HCT116 (cell line): ENCODE measurements around the gene BRD2. TPM values are rescaled to one million over a fixed set of nuclear protein-coding genes. Genes with fewer than 3 reads are reported as not detected.

Source experiments
- ATAC-seq: fragments of 200-7000 bp; cut with Tn5 transposase; 2 replicates; pipeline ENCODE4 v1.9.1; 2020; ENCODE audit warnings: mild to moderate bottlenecking, moderate library complexity
- BruUV-seq: library from RNA; stranded (reverse); fragments of 400-500 nt; replicated peaks from 2 replicates; lab custom pipeline; 2021; lab: Mats Ljungman, UMichigan
- CTCF ChIA-PET: fragments of 300-600 bp; sonication (Branson Sonifier 250); formaldehyde crosslinking; loops from one replicate; lab custom pipeline; 2021; ENCODE audit warnings: antibody characterized with exemption; lab: Charles Lee
- POLR2A ChIA-PET: fragments of 300-600, 350-600 bp; sonication (Branson Sonifier 250); formaldehyde crosslinking; loops from one replicate; lab custom pipeline; 2021; ENCODE audit warnings: antibody characterized with exemption; lab: Charles Lee
- RAD21 ChIA-PET, 2 experiments: fragments of 300-600 bp; sonication (Branson Sonifier 250); formaldehyde crosslinking; loops; one replicate each; lab custom pipeline; 2023; ENCODE audit warnings: low total read pairs in 2 of 2; ENCODE audit not compliant: uncharacterized antibody in 2 of 2, unreplicated experiment in 2 of 2, low non-redundant PET in 1 of 2; lab: Charles Lee
- DNase-seq: peaks from one replicate; pipeline ENCODE4 v3.0.0-alpha.2; 2010; ENCODE audit warnings: low read depth, low spot score
- H2AFZ ChIP-seq: fragments of 200-600 bp; shearing (Covaris generic), sonication (generic); 2 replicates; pipeline ENCODE4 v1.6.1; 2017; ENCODE audit warnings: low read depth, mixed run types, mixed read lengths, antibody characterized with exemption, low read length; ENCODE audit not compliant: poor library complexity, severe bottlenecking
- H3K27ac ChIP-seq: 2 replicates; pipeline ENCODE4 v1.5.1; 2012; ENCODE audit warnings: low read depth, low read length
- H3K27me3 ChIP-seq: fragments of 200-600 bp; sonication (generic); 2 replicates; pipeline ENCODE4 v1.6.1; 2016; ENCODE audit warnings: mixed run types, low read length, mixed read lengths; ENCODE audit not compliant: insufficient read depth
- H3K36me3 ChIP-seq, 2 experiments: fragments of 200-500 bp in 1 of 2; fragments of 200-600 bp in 1 of 2; sonication (Bioruptor generic) in 1 of 2; sonication (generic) in 1 of 2; 2 replicates each; pipeline versions ENCODE4 v1.5.1 to v1.6.1; 2014 to 2016; ENCODE audit warnings: low read length in 2 of 2, inconsistent platforms in 1 of 2, mixed read lengths in 1 of 2, mixed run types in 1 of 2; ENCODE audit not compliant: insufficient read depth in 2 of 2, control insufficient read depth in 1 of 2
- H3K4me1 ChIP-seq, 2 experiments: fragments of 200-600 bp in 1 of 2; sonication (generic) in 1 of 2; 2 replicates each; pipeline versions ENCODE4 v1.5.1 to v1.6.1; 2012 to 2017; ENCODE audit warnings: low read length in 2 of 2, inconsistent platforms in 1 of 2, mild to moderate bottlenecking in 1 of 2, mixed read lengths in 1 of 2, mixed run types in 1 of 2, moderate library complexity in 1 of 2; ENCODE audit not compliant: insufficient read depth in 2 of 2, control insufficient read depth in 1 of 2
- H3K4me2 ChIP-seq: fragments of 200-600 bp; sonication (generic); 2 replicates; pipeline ENCODE4 v1.6.1; 2017; ENCODE audit warnings: mixed run types, low read length, mixed read lengths
- H3K4me3 ChIP-seq, 2 experiments: fragments of 200-600 bp in 1 of 2; sonication (generic) in 1 of 2; replicated peaks in 1 of 2; 2 replicates each; pipeline ENCODE4 v1.5.1; 2011 to 2016; ENCODE audit warnings: low read length in 2 of 2, control low read depth in 1 of 2, low read depth in 1 of 2, mild to moderate bottlenecking in 1 of 2, mixed read lengths in 1 of 2, mixed run types in 1 of 2
- H3K79me2 ChIP-seq: fragments of 200-600 bp; sonication (generic); 2 replicates; pipeline ENCODE4 v1.6.1; 2017; ENCODE audit warnings: mild to moderate bottlenecking, mixed run types, low read length, moderate library complexity, mixed read lengths; ENCODE audit not compliant: insufficient read depth
- H3K9ac ChIP-seq: fragments of 200-600 bp; sonication (generic); 2 replicates; pipeline ENCODE4 v1.6.1; 2016; ENCODE audit warnings: low read length, mixed read lengths
- H3K9me2 ChIP-seq: fragments of 200-600 bp; sonication (generic), shearing (Covaris generic); 2 replicates; pipeline ENCODE4 v1.6.1; 2017; ENCODE audit warnings: mixed run types, mild to moderate bottlenecking, moderate library complexity; ENCODE audit not compliant: insufficient read depth
- H3K9me3 ChIP-seq, 2 experiments: fragments of 200-500 bp in 1 of 2; fragments of 200-600 bp in 1 of 2; sonication (Bioruptor generic) in 1 of 2; sonication (generic) in 1 of 2; 2 replicates each; pipeline ENCODE4 v1.6.1; 2014 to 2017; ENCODE audit warnings: low read length in 2 of 2, mixed read lengths in 2 of 2, inconsistent platforms in 1 of 2, low read depth in 1 of 2, mild to moderate bottlenecking in 1 of 2, mixed run types in 1 of 2, moderate library complexity in 1 of 2; ENCODE audit not compliant: control insufficient read depth in 1 of 2, insufficient read depth in 1 of 2
- H4K20me1 ChIP-seq: fragments of 200-600 bp; sonication (generic), shearing (Covaris generic); 2 replicates; pipeline ENCODE4 v1.6.1; 2017; ENCODE audit warnings: mixed run types, mild to moderate bottlenecking, moderate library complexity; ENCODE audit not compliant: insufficient read depth
- CBX3 ChIP-seq: IDR thresholded peaks from 2 replicates; pipeline ENCODE4 v1.6.1; 2012; ENCODE audit warnings: low read depth
- CEBPB ChIP-seq: IDR thresholded peaks from 2 replicates; pipeline ENCODE4 v1.6.1; 2012; ENCODE audit warnings: low read depth
- EGR1 ChIP-seq: IDR thresholded peaks from 2 replicates; pipeline ENCODE4 v1.6.1; 2012; ENCODE audit warnings: low read depth
- EZH2phosphoT487 ChIP-seq: fragments of 200-600 bp; IDR thresholded peaks from 2 replicates; pipeline ENCODE4 v1.6.1; 2018; ENCODE audit warnings: antibody characterized with exemption, borderline replicate concordance
- POLR2AphosphoS5 ChIP-seq: IDR thresholded peaks from 2 replicates; pipeline ENCODE4 v1.6.1; 2011; ENCODE audit warnings: mild to moderate bottlenecking, low read depth, low read length, moderate library complexity
- RAD21 ChIP-seq: IDR thresholded peaks from 2 replicates; pipeline ENCODE4 v1.6.1; 2012; ENCODE audit warnings: low read depth, mild to moderate bottlenecking
- SIN3A ChIP-seq: IDR thresholded peaks from 2 replicates; pipeline ENCODE4 v1.6.1; 2012; ENCODE audit warnings: low read depth
- SRF ChIP-seq: IDR thresholded peaks from 2 replicates; pipeline ENCODE4 v1.6.1; 2012; ENCODE audit warnings: low read depth
- TCF7L2 ChIP-seq: IDR thresholded peaks from 2 replicates; pipeline ENCODE4 v1.7.0; 2011; ENCODE audit warnings: borderline replicate concordance, inconsistent platforms; ENCODE audit not compliant: insufficient read depth, insufficient read length; ENCODE audit errors: extremely low read depth
- YY1 ChIP-seq: IDR thresholded peaks from 2 replicates; pipeline ENCODE4 v1.6.1; 2011; ENCODE audit warnings: low read length, low read depth, moderate library complexity, mild to moderate bottlenecking; ENCODE audit not compliant: insufficient replicate concordance; ENCODE audit errors: extremely low read depth
- ZFX ChIP-seq: fragments of 450-650 bp; IDR thresholded peaks from 2 replicates; pipeline ENCODE4 v1.6.1; 2017
- ZNF274 ChIP-seq: fragments of 200-500 bp; sonication (Bioruptor generic); IDR thresholded peaks from 2 replicates; pipeline ENCODE4 v1.6.1; 2014; ENCODE audit warnings: mild to moderate bottlenecking, low read depth, low read length, inconsistent platforms
- intact Hi-C: fragments of 100-400 bp; cut with micrococcal nuclease; formaldehyde crosslinking; loops from 2 replicates; pipeline ENCODE4 v1.10.0; 2022
- total RNA-seq: library from RNA; stranded (reverse); gene quantifications from one replicate; pipeline ENCODE4 v1.2.1, GENCODE V29; 2021; ENCODE audit not compliant: unreplicated experiment
- TF ChIP-seq, protein P1 (sequence below), 3 experiments: fragments of 200-600 bp in 1 of 3; sonication (generic) in 1 of 3; IDR thresholded peaks in 2 of 3; conservative IDR thresholded peaks in 1 of 3; 2 replicates each; pipeline ENCODE4 v1.5.1; 2012 to 2017; ENCODE audit warnings: low read depth in 2 of 3, low read length in 2 of 3, antibody characterized with exemption in 1 of 3, borderline replicate concordance in 1 of 3, control low read depth in 1 of 3, mild to moderate bottlenecking in 1 of 3, mixed read lengths in 1 of 3, mixed run types in 1 of 3, moderate library complexity in 1 of 3; ENCODE audit not compliant: insufficient read depth in 1 of 3
- TF ChIP-seq, protein P2 (sequence below): IDR thresholded peaks from 2 replicates; pipeline ENCODE4 v1.6.1; 2012

Gene BRD2
- total RNA-seq, 1 experiment from 2014 or later = 260 TPM

DNA sequence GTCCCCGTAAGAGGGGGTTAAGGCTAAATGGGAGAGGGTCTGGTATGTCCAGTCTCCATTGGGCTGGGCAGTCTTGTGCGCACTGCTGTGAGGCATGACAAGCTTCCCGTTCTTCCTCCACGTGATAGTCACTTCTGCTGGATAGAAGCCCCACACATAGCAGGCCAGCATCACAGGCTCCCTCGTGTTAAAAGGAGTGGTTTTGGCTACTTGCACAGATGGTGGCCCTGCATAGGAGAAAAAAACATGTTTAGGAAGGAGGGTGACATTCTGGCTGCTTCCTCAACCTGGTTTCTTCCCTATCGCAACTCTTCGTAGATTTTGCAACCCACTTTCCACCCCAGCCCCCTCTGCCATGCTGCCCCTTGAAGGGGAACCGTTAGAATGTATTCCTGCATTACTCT lies 31.2 kb upstream of the BRD2 start:
- no peak overlapping the region for H2AFZ ChIP-seq
- H3K9ac ChIP-seq = no peak overlapping the region
- H4K20me1 ChIP-seq = no peaks in the 10 kb centered on the region
- H3K36me3 ChIP-seq = no peaks in the 10 kb centered on the region
- intact Hi-C loops = no loop called here
- RAD21 ChIA-PET = no interaction called here
- DNase-seq = no peak
- no peak overlapping the region for H3K27ac ChIP-seq
- no peak overlapping the region for H3K4me3 ChIP-seq
- H3K4me1 ChIP-seq = peaks cover 4 to 12% of the 10 kb centered on the region in 2 experiments; a peak in 3 of 4 replicates
- POLR2A ChIA-PET = no interaction called here
- H3K9me3 ChIP-seq = no peaks in the 10 kb centered on the region
- no peaks in the 10 kb centered on the region for H3K27me3 ChIP-seq
- H3K4me2 ChIP-seq = no peak overlapping the region
- TF ChIP-seq, protein P1, sequence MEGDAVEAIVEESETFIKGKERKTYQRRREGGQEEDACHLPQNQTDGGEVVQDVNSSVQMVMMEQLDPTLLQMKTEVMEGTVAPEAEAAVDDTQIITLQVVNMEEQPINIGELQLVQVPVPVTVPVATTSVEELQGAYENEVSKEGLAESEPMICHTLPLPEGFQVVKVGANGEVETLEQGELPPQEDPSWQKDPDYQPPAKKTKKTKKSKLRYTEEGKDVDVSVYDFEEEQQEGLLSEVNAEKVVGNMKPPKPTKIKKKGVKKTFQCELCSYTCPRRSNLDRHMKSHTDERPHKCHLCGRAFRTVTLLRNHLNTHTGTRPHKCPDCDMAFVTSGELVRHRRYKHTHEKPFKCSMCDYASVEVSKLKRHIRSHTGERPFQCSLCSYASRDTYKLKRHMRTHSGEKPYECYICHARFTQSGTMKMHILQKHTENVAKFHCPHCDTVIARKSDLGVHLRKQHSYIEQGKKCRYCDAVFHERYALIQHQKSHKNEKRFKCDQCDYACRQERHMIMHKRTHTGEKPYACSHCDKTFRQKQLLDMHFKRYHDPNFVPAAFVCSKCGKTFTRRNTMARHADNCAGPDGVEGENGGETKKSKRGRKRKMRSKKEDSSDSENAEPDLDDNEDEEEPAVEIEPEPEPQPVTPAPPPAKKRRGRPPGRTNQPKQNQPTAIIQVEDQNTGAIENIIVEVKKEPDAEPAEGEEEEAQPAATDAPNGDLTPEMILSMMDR (IDR thresholded peaks at IDR 0.05 in 2 of 3, conservative IDR thresholded peaks at IDR 0.05 in 1 of 3; ENCODE audit: borderline replicate concordance in 1 of 3, insufficient read depth in 1 of 3, low read depth in 2 of 3, low read length in 2 of 3) = no peak
- TF ChIP-seq SRF (no peak), RAD21 (no peak), EZH2phosphoT487 (no peak), YY1 (no peak)
- TF ChIP-seq, protein P2, sequence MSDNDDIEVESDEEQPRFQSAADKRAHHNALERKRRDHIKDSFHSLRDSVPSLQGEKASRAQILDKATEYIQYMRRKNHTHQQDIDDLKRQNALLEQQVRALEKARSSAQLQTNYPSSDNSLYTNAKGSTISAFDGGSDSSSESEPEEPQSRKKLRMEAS = no peak
- ATAC-seq = no peak
- BruUV-seq = no TSS peak
- no peaks in the 10 kb centered on the region for H3K79me2 ChIP-seq
- no peaks in the 10 kb centered on the region for H3K9me2 ChIP-seq
- CTCF ChIA-PET = no interaction called here

DNA sequence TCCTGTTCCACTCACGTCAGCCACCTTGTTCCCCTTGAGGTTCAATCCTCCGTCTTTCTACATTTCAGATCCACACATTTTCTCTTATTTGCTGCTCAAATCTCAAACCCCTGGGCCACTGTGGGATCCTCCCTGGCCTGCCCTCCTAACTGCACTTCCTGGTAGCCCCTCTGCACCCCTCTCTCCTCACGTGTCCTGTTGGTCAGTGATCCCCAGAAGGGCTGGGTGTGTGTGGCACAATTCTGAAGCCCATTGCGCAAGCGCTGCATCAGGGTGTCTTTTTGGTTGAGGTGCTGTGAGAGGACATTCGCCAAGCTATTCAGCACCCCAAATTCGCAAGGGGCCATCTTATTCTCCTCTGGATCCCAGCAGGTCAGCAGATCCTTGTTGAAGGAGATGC lies 29.9 kb upstream of the BRD2 start:
- Histone ChIP-seq H3K27me3 (no peaks in the 10 kb centered on the region), H3K27ac (no peak overlapping the region), H3K4me3 (no peak overlapping the region), H3K9ac (no peak overlapping the region), H3K79me2 (no peaks in the 10 kb centered on the region), H4K20me1 (no peaks in the 10 kb centered on the region), H3K4me2 (no peak overlapping the region), H3K36me3 (no peaks in the 10 kb centered on the region), H3K4me1 (peaks cover 4 to 12% of the 10 kb centered on the region in 2 experiments; a peak in 3 of 4 replicates), H3K9me2 (no peaks in the 10 kb centered on the region), H2AFZ (no peak overlapping the region), H3K9me3 (no peaks in the 10 kb centered on the region)
- ChIA-PET RAD21 (no interaction called here), CTCF (no interaction called here), POLR2A (interaction anchor here (1.9 kb wide), 1 partner anchor 33 kb away, joined by 7 read pairs; no protein-coding TSS in a partner anchor)
- TF ChIP-seq EZH2phosphoT487 (no peak), SRF (no peak), POLR2AphosphoS5 (no peak), ZFX (no peak), CEBPB (no peak), SIN3A (no peak), ZNF274 (no peak), EGR1 (no peak), TCF7L2 (no peak), RAD21 (no peak), CBX3 (no peak)
- TF ChIP-seq, protein P1 (IDR thresholded peaks at IDR 0.05 in 2 of 3, conservative IDR thresholded peaks at IDR 0.05 in 1 of 3; ENCODE audit: borderline replicate concordance in 1 of 3, insufficient read depth in 1 of 3, low read depth in 2 of 3, low read length in 2 of 3) = no peak
- TF ChIP-seq, protein P2 = no peak
- BruUV-seq = no TSS peak
- ATAC-seq (no peak), DNase-seq (no peak)
- intact Hi-C loops = no loop called here
